ENCODE data around the gene BCL2L1.

GRCh38 chr20:31680286-31681127 is 42.2 kb downstream of the BCL2L1 start:
- TF ChIP-seq PATZ1 (CRISPR knock-in tag; IDR thresholded peaks at IDR 0.05; ENCODE audit: borderline replicate concordance) = no peak
- no peak for TF ChIP-seq OSR1 (CRISPR knock-in tag; IDR thresholded peaks at IDR 0.05)
- no peak for TF ChIP-seq ZNF8 (CRISPR knock-in tag; IDR thresholded peaks at IDR 0.05)
- TF ChIP-seq ZC3H10 (CRISPR knock-in tag; IDR thresholded peaks at IDR 0.05) = no peak
- no peak for TF ChIP-seq TSHZ2 (CRISPR knock-in tag; IDR thresholded peaks at IDR 0.05)
- TF ChIP-seq RARB (CRISPR knock-in tag; IDR thresholded peaks at IDR 0.05) = no peak

Measured in SK-N-SH treated with all-trans-retinoic acid at 6 μM for 48 hours (cell line).